ENCODE measurements around the gene DEFB128.

The DEFB128 gene

GRCh38 chr20:145877-146276 lies 43.6 kb downstream of the DEFB128 start:
- DNase-seq: no peak

- DNase-seq: no peak
Observed at GRCh38 chr20:142290-142689, 47.2 kb downstream of the DEFB128 start, which contains the start of gene DEFB126. Gene DEFB126, plus strand, starts transcription at chr20:142590. Its CDS starts 39 bp downstream, at chr20:142629.
